ENCODE data around the gene RPS4Y2.

DNA sequence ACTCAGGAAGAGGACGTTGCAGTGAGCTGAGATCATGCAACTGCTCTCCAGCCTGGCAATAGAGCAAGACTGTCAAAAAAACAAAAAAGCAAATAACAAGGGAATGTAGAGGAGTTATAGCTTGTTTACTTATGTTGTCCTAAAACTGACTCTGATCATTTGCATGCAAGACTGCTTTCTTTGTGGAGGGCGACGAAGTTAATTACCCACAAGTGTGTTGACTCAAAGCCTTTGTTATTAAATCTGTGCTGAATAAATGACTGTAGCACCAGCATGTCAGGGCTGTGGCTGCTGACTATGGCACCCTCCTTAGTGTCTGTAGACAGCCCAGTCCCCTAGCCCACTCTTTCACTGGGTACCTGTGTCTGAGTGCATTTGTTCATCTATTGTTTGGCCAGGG, 50.3 kb downstream of the RPS4Y2 start:
- TF ChIP-seq EZH2 (IDR thresholded peaks at IDR 0.05; ENCODE audit: borderline replicate concordance, low read depth, low read length, poor library complexity, severe bottlenecking) = no peak
- TF ChIP-seq, protein P1, sequence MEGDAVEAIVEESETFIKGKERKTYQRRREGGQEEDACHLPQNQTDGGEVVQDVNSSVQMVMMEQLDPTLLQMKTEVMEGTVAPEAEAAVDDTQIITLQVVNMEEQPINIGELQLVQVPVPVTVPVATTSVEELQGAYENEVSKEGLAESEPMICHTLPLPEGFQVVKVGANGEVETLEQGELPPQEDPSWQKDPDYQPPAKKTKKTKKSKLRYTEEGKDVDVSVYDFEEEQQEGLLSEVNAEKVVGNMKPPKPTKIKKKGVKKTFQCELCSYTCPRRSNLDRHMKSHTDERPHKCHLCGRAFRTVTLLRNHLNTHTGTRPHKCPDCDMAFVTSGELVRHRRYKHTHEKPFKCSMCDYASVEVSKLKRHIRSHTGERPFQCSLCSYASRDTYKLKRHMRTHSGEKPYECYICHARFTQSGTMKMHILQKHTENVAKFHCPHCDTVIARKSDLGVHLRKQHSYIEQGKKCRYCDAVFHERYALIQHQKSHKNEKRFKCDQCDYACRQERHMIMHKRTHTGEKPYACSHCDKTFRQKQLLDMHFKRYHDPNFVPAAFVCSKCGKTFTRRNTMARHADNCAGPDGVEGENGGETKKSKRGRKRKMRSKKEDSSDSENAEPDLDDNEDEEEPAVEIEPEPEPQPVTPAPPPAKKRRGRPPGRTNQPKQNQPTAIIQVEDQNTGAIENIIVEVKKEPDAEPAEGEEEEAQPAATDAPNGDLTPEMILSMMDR (conservative IDR thresholded peaks at IDR 0.05; ENCODE audit: low read depth, low read length) = no peak
